K562 (cell line): ENCODE data around the gene COMMD2. TPM values are rescaled to one million over a fixed set of nuclear protein-coding genes. Genes with fewer than 3 reads are reported as not detected.

Experiments used
- CC2D1A ChIP-seq: fragments of 450-650 bp; IDR thresholded peaks from 2 replicates; pipeline ENCODE4 v1.6.1; 2017; ENCODE audit warnings: mild to moderate bottlenecking
- CEBPB ChIP-seq: fragments of 450-650 bp; IDR thresholded peaks from 2 replicates; pipeline ENCODE4 v1.6.1; 2016; ENCODE audit warnings: missing genetic modification characterization, missing compliant biosample characterization
- JUNB ChIP-seq: fragments of 450-650 bp; formaldehyde crosslinking; conservative IDR thresholded peaks from 2 replicates; pipeline ENCODE4 v1.4.0; 2020; ENCODE audit warnings: mild to moderate bottlenecking
- KHSRP ChIP-seq: fragments of 450-650 bp; IDR thresholded peaks from 2 replicates; pipeline ENCODE4 v1.6.1; 2017
- MCM5 ChIP-seq: fragments of 450-650 bp; IDR thresholded peaks from 2 replicates; pipeline ENCODE4 v1.6.1; 2016; ENCODE audit warnings: low read depth
- NFYB ChIP-seq: IDR thresholded peaks from 2 replicates; pipeline ENCODE4 v1.6.1; 2011; ENCODE audit warnings: mild to moderate bottlenecking, moderate library complexity; ENCODE audit not compliant: insufficient read length; ENCODE audit errors: extremely low read depth
- POLR2B ChIP-seq: fragments of 450-650 bp; IDR thresholded peaks from 2 replicates; pipeline ENCODE4 v1.6.1; 2018; ENCODE audit warnings: low read depth; ENCODE audit not compliant: partially characterized antibody
- PRPF4 ChIP-seq: fragments of 200-400 bp; formaldehyde crosslinking; IDR thresholded peaks from one replicate; pipeline ENCODE4 v1.6.1; 2017; ENCODE audit warnings: low read length, low read depth, mild to moderate bottlenecking; ENCODE audit not compliant: insufficient read depth, poor library complexity, severe bottlenecking
- RUNX1 ChIP-seq: sonication (generic); IDR thresholded peaks from 2 replicates; pipeline ENCODE4 v1.6.1; 2016; ENCODE audit warnings: antibody characterized with exemption, low read depth
- SMARCA4 ChIP-seq: fragments of 450-650 bp; IDR thresholded peaks from 2 replicates; pipeline ENCODE4 v1.6.1; 2016
- TBL1XR1 ChIP-seq, 2 experiments: IDR thresholded peaks; 2 replicates each; pipeline ENCODE4 v1.6.1; 2012; ENCODE audit warnings: improper control_type of control experiment in 2 of 2, low read length in 2 of 2, mild to moderate bottlenecking in 1 of 2
- XRCC4 ChIP-seq: IDR thresholded peaks from one replicate; pipeline ENCODE4 v1.6.1; 2011; ENCODE audit not compliant: insufficient read depth, insufficient read length; ENCODE audit errors: extremely low read depth
- YY1 ChIP-seq, 3 experiments: IDR thresholded peaks; 2 replicates each; pipeline ENCODE4 v1.6.1; 2011; ENCODE audit warnings: low read length in 2 of 3, mild to moderate bottlenecking in 2 of 3, moderate library complexity in 2 of 3, borderline replicate concordance in 1 of 3, control low read depth in 1 of 3, low read depth in 1 of 3; ENCODE audit not compliant: insufficient read depth in 3 of 3, insufficient replicate concordance in 2 of 3, control insufficient read depth in 1 of 3, insufficient read length in 1 of 3; ENCODE audit errors: extremely low read depth in 1 of 3
- ZNF253 ChIP-seq: fragments of 250-450 bp; sonication (Bioruptor Pico); conservative IDR thresholded peaks from 2 replicates; pipeline ENCODE4 v1.6.1; 2021; ENCODE audit warnings: mild to moderate bottlenecking
- ZNF766 ChIP-seq: fragments of 200-800 bp; sonication (Bioruptor generic); conservative IDR thresholded peaks from 2 replicates; pipeline ENCODE4 v1.6.1; 2016; ENCODE audit warnings: missing genetic modification characterization, missing compliant biosample characterization
- ZNF778 ChIP-seq: fragments of 450-650 bp; formaldehyde crosslinking; IDR thresholded peaks from 2 replicates; pipeline ENCODE4 v1.4.0; 2020; ENCODE audit warnings: mild to moderate bottlenecking, moderate library complexity
- polyA plus RNA-seq, 8 experiments: library from polyadenylated mRNA; depleted of rRNA in 4 of 8; stranded (reverse) in 5 of 8; unstranded in 3 of 8; fragments of >200 nt; fragmentation: Nextera tagmentation in 2 of 8; fragmentation: Illumina TruSeq in 1 of 8; extraction: Ambion mirVana in 2 of 8; extraction: Trizol in 1 of 8; gene quantifications; 2 replicates each; pipeline versions ENCODE4 v1.2.1 to v1.2.3, GENCODE V29; 2011 to 2014; ENCODE audit warnings: inconsistent platforms in 1 of 8, missing spikeins in 1 of 8
- total RNA-seq, 7 experiments: library from RNA; depleted of rRNA in 6 of 7; stranded (reverse); fragments of >200 nt in 6 of 7; fragmentation: Illumina TruSeq in 2 of 7; extraction: Trizol in 2 of 7; gene quantifications; 2 replicates each; pipeline versions ENCODE4 v1.2.1 to v1.2.3, GENCODE V29; 2011 to 2021; ENCODE audit warnings: low replicate concordance in 1 of 7
- TF ChIP-seq, protein P1 (sequence below): fragments of 250-450 bp; sonication (Bioruptor Pico); IDR thresholded peaks from 2 replicates; pipeline ENCODE4 v1.4.0; 2020; ENCODE audit warnings: mild to moderate bottlenecking, moderate library complexity
- TF ChIP-seq, protein P2 (sequence below): sonication (generic); formaldehyde crosslinking; IDR thresholded peaks from 2 replicates; pipeline ENCODE4 v1.8.1; 2022; ENCODE audit warnings: missing genetic modification reagents
- TF ChIP-seq, protein P3 (sequence below): sonication (generic); formaldehyde crosslinking; IDR thresholded peaks from 2 replicates; pipeline ENCODE4 v1.9.0; 2022; ENCODE audit warnings: mild to moderate bottlenecking, missing genetic modification reagents
- TF ChIP-seq, protein P4 (sequence below), 2 experiments: fragments of 450-650 bp; IDR thresholded peaks; 2 replicates each; pipeline ENCODE4 v1.6.1; 2016
- TF ChIP-seq, protein P5 (sequence below): sonication (generic); formaldehyde crosslinking; IDR thresholded peaks from 2 replicates; pipeline ENCODE4 v1.8.0; 2022; ENCODE audit warnings: mild to moderate bottlenecking, missing genetic modification reagents
- TF ChIP-seq, protein P6 (sequence below): sonication (generic); formaldehyde crosslinking; IDR thresholded peaks from 2 replicates; pipeline ENCODE4 v1.8.0; 2022; ENCODE audit warnings: missing genetic modification reagents, mild to moderate bottlenecking, moderate library complexity, borderline replicate concordance

The COMMD2 gene
- total and polyA plus RNA-seq, 9 of the 15 experiments (the other 6 are each of a cell fraction or from before 2014, with no cell fraction given) = 25.8 to 102 (median 41.8) TPM

DNA sequence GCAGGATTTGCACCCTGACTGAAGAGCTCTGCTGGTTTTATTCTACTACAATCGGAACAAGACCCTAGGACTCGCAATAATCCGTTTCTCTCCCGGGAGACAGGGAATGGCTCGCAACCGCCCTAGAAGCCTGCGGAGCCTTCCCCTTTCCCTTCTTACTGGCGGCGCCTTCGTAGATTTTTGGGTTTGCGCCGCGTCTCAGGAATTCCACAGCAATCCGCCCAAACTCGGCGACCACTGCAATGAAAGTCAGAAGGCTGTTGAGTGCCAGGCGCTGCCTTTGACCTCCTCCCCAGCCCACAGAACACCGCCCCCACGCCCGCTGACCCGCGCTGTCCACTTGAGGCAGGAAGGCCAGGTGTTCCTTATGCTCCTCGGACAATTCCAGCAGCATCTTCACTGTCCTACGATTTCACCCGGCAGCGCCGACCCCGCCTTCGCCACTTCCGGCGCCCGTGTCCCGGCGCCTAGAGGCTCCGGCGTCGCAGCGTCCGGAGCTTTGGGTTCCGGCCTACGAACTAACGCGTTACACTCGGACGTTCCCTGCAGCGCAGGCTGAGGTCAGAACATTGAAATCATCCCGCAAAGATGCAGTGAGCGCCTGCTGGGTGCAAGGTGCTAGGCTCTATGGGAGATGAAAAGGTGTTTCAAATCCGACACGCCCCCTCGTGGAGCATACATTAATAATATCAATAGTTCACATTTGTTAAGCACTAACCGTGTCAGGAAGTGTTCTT, at the start of gene COMMD2 (continued):
- TF ChIP-seq, protein P1, sequence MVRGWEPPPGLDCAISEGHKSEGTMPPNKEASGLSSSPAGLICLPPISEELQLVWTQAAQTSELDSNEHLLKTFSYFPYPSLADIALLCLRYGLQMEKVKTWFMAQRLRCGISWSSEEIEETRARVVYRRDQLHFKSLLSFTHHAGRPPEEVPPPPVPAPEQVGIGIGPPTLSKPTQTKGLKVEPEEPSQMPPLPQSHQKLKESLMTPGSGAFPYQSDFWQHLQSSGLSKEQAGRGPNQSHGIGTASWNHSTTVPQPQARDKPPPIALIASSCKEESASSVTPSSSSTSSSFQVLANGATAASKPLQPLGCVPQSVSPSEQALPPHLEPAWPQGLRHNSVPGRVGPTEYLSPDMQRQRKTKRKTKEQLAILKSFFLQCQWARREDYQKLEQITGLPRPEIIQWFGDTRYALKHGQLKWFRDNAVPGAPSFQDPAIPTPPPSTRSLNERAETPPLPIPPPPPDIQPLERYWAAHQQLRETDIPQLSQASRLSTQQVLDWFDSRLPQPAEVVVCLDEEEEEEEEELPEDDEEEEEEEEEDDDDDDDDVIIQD = no peak
- TF ChIP-seq, protein P2, sequence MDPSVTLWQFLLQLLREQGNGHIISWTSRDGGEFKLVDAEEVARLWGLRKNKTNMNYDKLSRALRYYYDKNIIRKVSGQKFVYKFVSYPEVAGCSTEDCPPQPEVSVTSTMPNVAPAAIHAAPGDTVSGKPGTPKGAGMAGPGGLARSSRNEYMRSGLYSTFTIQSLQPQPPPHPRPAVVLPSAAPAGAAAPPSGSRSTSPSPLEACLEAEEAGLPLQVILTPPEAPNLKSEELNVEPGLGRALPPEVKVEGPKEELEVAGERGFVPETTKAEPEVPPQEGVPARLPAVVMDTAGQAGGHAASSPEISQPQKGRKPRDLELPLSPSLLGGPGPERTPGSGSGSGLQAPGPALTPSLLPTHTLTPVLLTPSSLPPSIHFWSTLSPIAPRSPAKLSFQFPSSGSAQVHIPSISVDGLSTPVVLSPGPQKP (CRISPR knock-in tag) = no peak
- no peak for TF ChIP-seq CEBPB (tag)
- TF ChIP-seq POLR2B = peak; percentile 84
- TF ChIP-seq ZNF253 (CRISPR knock-in tag) = no peak
- peak in 2 of 3 experiments; percentile 69 to 75 for TF ChIP-seq YY1 (IDR thresholded peaks at IDR 0.05; ENCODE audit: borderline replicate concordance in 1 of 3, control insufficient read depth in 1 of 3, extremely low read depth in 1 of 3, insufficient read depth in 3 of 3, insufficient read length in 1 of 3, insufficient replicate concordance in 2 of 3, low read depth in 1 of 3, low read length in 2 of 3)
- no peak for TF ChIP-seq ZNF778 (CRISPR knock-in tag)
- TF ChIP-seq, protein P3, sequence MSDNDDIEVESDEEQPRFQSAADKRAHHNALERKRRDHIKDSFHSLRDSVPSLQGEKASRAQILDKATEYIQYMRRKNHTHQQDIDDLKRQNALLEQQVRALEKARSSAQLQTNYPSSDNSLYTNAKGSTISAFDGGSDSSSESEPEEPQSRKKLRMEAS = 0 out of 2 replicates have a peak, but pooled peaks have one; percentile 34
- TF ChIP-seq XRCC4 = no peak
- TF ChIP-seq RUNX1 = no peak
- no peak for TF ChIP-seq JUNB (CRISPR knock-in tag)
- TF ChIP-seq MCM5 = no peak
- no peak for TF ChIP-seq KHSRP
- TF ChIP-seq SMARCA4 = no peak
- no peak for TF ChIP-seq PRPF4
- TF ChIP-seq, protein P4, sequence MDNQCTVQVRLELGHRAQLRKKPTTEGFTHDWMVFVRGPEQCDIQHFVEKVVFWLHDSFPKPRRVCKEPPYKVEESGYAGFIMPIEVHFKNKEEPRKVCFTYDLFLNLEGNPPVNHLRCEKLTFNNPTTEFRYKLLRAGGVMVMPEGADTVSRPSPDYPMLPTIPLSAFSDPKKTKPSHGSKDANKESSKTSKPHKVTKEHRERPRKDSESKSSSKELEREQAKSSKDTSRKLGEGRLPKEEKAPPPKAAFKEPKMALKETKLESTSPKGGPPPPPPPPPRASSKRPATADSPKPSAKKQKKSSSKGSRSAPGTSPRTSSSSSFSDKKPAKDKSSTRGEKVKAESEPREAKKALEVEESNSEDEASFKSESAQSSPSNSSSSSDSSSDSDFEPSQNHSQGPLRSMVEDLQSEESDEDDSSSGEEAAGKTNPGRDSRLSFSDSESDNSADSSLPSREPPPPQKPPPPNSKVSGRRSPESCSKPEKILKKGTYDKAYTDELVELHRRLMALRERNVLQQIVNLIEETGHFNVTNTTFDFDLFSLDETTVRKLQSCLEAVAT (IDR thresholded peaks at IDR 0.05) = no peak
- TF ChIP-seq TBL1XR1 (IDR thresholded peaks at IDR 0.05; ENCODE audit: low read length in 2 of 2) = peak in 1 of 2 experiments; percentile 71; a peak in 1 of 4 replicates
- TF ChIP-seq, protein P5, sequence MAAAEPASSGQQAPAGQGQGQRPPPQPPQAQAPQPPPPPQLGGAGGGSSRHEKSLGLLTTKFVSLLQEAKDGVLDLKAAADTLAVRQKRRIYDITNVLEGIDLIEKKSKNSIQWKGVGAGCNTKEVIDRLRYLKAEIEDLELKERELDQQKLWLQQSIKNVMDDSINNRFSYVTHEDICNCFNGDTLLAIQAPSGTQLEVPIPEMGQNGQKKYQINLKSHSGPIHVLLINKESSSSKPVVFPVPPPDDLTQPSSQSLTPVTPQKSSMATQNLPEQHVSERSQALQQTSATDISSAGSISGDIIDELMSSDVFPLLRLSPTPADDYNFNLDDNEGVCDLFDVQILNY (CRISPR knock-in tag) = no peak
- TF ChIP-seq ZNF766 (CRISPR knock-in tag) = no peak
- no peak; the same call in 1 of the 2 replicates for TF ChIP-seq CC2D1A
- TF ChIP-seq, protein P6, sequence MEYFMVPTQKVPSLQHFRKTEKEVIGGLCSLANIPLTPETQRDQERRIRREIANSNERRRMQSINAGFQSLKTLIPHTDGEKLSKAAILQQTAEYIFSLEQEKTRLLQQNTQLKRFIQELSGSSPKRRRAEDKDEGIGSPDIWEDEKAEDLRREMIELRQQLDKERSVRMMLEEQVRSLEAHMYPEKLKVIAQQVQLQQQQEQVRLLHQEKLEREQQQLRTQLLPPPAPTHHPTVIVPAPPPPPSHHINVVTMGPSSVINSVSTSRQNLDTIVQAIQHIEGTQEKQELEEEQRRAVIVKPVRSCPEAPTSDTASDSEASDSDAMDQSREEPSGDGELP (CRISPR knock-in tag) = peak; percentile 82
- TF ChIP-seq NFYB = no peak
